GM23248 (cell line): ENCODE data around the gene NRG3. TPM values are rescaled to one million over a fixed set of nuclear protein-coding genes. Genes with fewer than 3 reads are reported as not detected.
"Not testable (repeated sequence)": the region's sequence is repeated elsewhere in the genome, so short reads cannot be mapped to it uniquely, and the experiment has no call there.

Experiments used
- DNase-seq: peaks from one replicate; pipeline ENCODE4 v3.0.0-alpha.2; 2015
- H2AFZ ChIP-seq: fragments of 200-600 bp; sonication (generic); 2 replicates; pipeline ENCODE4 v1.6.1; 2016; ENCODE audit warnings: antibody characterized with exemption
- H3F3A ChIP-seq: fragments of 200-600 bp; sonication (generic); 2 replicates; pipeline ENCODE4 v1.6.1; 2016; ENCODE audit warnings: mild to moderate bottlenecking, antibody characterized with exemption, mixed run types; ENCODE audit not compliant: insufficient read depth
- H3K27ac ChIP-seq: fragments of 200-600 bp; sonication (generic); 2 replicates; pipeline ENCODE4 v1.5.1; 2016; ENCODE audit warnings: mild to moderate bottlenecking
- H3K27me3 ChIP-seq: fragments of 200-600 bp; sonication (generic); replicated peaks from 2 replicates; pipeline ENCODE4 v1.6.1; 2016; ENCODE audit warnings: mild to moderate bottlenecking; ENCODE audit not compliant: insufficient read depth
- H3K36me3 ChIP-seq: fragments of 200-600 bp; sonication (generic); 2 replicates; pipeline ENCODE4 v1.6.1; 2016; ENCODE audit warnings: low read depth, mild to moderate bottlenecking
- H3K4me1 ChIP-seq: fragments of 200-600 bp; sonication (generic); 2 replicates; pipeline ENCODE4 v1.6.1; 2016; ENCODE audit warnings: mild to moderate bottlenecking; ENCODE audit not compliant: insufficient read depth
- H3K4me2 ChIP-seq: fragments of 200-600 bp; sonication (generic); one replicate; pipeline ENCODE4 v1.6.1; 2016; ENCODE audit warnings: mild to moderate bottlenecking; ENCODE audit not compliant: unreplicated experiment
- H3K4me3 ChIP-seq: fragments of 200-600 bp; sonication (generic); 2 replicates; pipeline ENCODE4 v1.5.1; 2016; ENCODE audit warnings: mild to moderate bottlenecking
- H3K79me2 ChIP-seq: fragments of 200-600 bp; sonication (generic); 2 replicates; pipeline ENCODE4 v1.6.1; 2016; ENCODE audit warnings: mild to moderate bottlenecking; ENCODE audit not compliant: insufficient read depth
- H3K9ac ChIP-seq: fragments of 200-600 bp; sonication (generic); 2 replicates; pipeline ENCODE4 v1.6.1; 2016; ENCODE audit warnings: mild to moderate bottlenecking
- H3K9me2 ChIP-seq: fragments of 200-600 bp; sonication (generic); 2 replicates; pipeline ENCODE4 v1.6.1; 2016; ENCODE audit warnings: mixed run types, mild to moderate bottlenecking, moderate library complexity; ENCODE audit not compliant: insufficient read depth
- H3K9me3 ChIP-seq: fragments of 200-600 bp; sonication (generic); one replicate; pipeline ENCODE4 v1.6.1; 2017; ENCODE audit warnings: low read depth
- H4K20me1 ChIP-seq: fragments of 200-600 bp; sonication (generic); 2 replicates; pipeline ENCODE4 v1.6.0; 2016; ENCODE audit not compliant: insufficient read depth
- EZH2 ChIP-seq: fragments of 200-600 bp; sonication (generic); IDR thresholded peaks from 2 replicates; pipeline ENCODE4 v1.6.1; 2018; ENCODE audit warnings: antibody characterized with exemption, mild to moderate bottlenecking; ENCODE audit not compliant: insufficient read depth, poor library complexity, severe bottlenecking
- EZH2phosphoT487 ChIP-seq: fragments of 200-600 bp; sonication (generic); IDR thresholded peaks from 2 replicates; pipeline ENCODE4 v1.6.1; 2018; ENCODE audit warnings: antibody characterized with exemption, moderate library complexity, mild to moderate bottlenecking, low read depth; ENCODE audit not compliant: insufficient read depth
- WGBS, 2 experiments: methylation state at CpG; one replicate each; pipeline ENCODE4 v1.1.6; 2015 to 2017; ENCODE audit warnings: low lambda C conversion rate in 2 of 2, low coverage in 1 of 2; ENCODE audit errors: missing lambda C conversion rate in 2 of 2; 5-methylcytosine and 5-hydroxymethylcytosine counted together
- in situ Hi-C: fragments of 300-500 bp; cut with MboI; formaldehyde crosslinking; loops from 2 replicates; pipeline ENCODE4 v1.15.0; 2020
- polyA plus RNA-seq: library from polyadenylated mRNA; unstranded; fragments of >200 nt; fragmentation: Nextera tagmentation; extraction: Ambion mirVana; gene quantifications from 2 replicates; pipeline ENCODE4 v1.2.1, GENCODE V29; 2016
- total RNA-seq: library from RNA; depleted of rRNA; stranded (reverse); fragments of >200 nt; shearing (Covaris generic); gene quantifications from 2 replicates; pipeline ENCODE4 v1.2.3, GENCODE V29; 2014

NRG3 gene
- total and polyA plus RNA-seq, 2 experiments from 2014 or later, result not detected

DNA sequence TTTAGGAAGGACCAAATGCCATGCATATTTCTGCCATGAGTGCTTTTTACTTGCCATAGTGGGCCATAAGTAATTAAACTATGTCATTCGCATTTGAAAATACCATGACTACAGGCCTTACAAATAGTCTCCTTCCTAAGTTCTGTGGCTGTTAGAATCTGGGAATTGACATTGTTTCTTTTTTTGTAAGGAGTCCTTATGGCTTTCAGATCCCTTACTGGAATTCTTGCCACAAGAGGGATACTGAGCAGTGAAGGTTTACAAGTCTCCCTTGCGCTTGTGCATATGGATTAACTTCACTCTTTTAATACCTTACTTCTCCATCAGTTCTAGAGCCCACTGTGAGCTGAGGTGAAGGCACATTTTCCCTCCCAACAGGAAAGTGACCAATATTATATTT, 166.0 kb downstream of the NRG3 start:
- no peaks in the 10 kb centered on the region for H3F3A ChIP-seq
- no peak overlapping the region for H3K4me3 ChIP-seq
- H3K4me1 ChIP-seq, result no peaks in the 10 kb centered on the region
- no peak for TF ChIP-seq EZH2
- no peak for TF ChIP-seq EZH2phosphoT487
- H3K36me3 ChIP-seq, result no peaks in the 10 kb centered on the region
- in situ Hi-C loops, result no loop called here
- H3K4me2 ChIP-seq, result no peak overlapping the region
- H3K9me3 ChIP-seq, result no peaks in the 10 kb centered on the region
- no peaks in the 10 kb centered on the region for H3K79me2 ChIP-seq
- H3K27ac ChIP-seq, result no peak overlapping the region
- no peak overlapping the region for H2AFZ ChIP-seq
- no peak overlapping the region for H3K9ac ChIP-seq
- DNase-seq, result no peak
- no peaks in the 10 kb centered on the region for H4K20me1 ChIP-seq
- no peaks in the 10 kb centered on the region for H3K9me2 ChIP-seq
- 23 to 28% methylated on average over 2 of the region's 2 CpGs for WGBS, 2 experiments
- no peaks in the 10 kb centered on the region for H3K27me3 ChIP-seq

- Histone ChIP-seq H3K4me1 (no peaks in the 10 kb centered on the region), H2AFZ (no peak overlapping the region), H4K20me1 (no peaks in the 10 kb centered on the region; the same call in 1 of the 2 replicates), H3K4me3 (no peak overlapping the region), H3K79me2 (no peaks in the 10 kb centered on the region), H3K27me3 (no peaks in the 10 kb centered on the region), H3K9ac (no peak overlapping the region), H3K27ac (no peak overlapping the region), H3K9me3 (no peaks in the 10 kb centered on the region), H3K9me2 (no peaks in the 10 kb centered on the region), H3K4me2 (no peak overlapping the region), H3K36me3 (no peaks in the 10 kb centered on the region), H3F3A (no peaks in the 10 kb centered on the region)
- no peak for DNase-seq
- no peak for TF ChIP-seq EZH2phosphoT487
- TF ChIP-seq EZH2, result no peak
- 0 to 7% methylated on average over 1 of the region's 1 CpG for WGBS, 2 experiments
- in situ Hi-C loops, result no loop called here
Observed at GRCh38 chr10:82056391-82056790, 181.4 kb downstream of the NRG3 start.

DNA sequence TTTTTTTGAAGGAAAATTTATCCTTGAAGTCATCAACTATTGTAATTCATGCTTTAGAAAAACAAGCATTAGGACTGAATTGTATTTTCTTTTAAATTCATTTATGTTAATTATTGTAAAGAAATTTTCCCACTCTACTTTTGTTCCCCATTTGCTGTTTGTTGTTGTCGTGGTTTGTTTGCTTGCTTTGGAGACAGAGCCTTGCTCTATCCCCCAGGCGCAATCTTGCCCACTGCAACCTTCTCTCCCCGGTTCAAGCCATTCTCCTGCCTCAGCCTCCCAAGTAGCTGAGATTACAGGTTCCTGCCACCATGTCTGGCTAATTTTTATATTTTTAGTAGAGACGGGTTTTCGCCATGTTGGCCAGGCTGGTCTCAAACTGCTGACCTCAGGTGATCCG, 192.2 kb downstream of the NRG3 start:
- H3K9me2 ChIP-seq, H3K9me3 ChIP-seq, H2AFZ ChIP-seq, H3K4me2 ChIP-seq, H3K9ac ChIP-seq, H3K4me3 ChIP-seq, H3F3A ChIP-seq, H4K20me1 ChIP-seq, in situ Hi-C loops, H3K4me1 ChIP-seq, H3K36me3 ChIP-seq, H3K79me2 ChIP-seq, DNase-seq, H3K27ac ChIP-seq, H3K27me3 ChIP-seq: not testable (repeated sequence)
- 41 to 46% methylated on average over 6 of the region's 6 CpGs for WGBS, 2 experiments

- H4K20me1 ChIP-seq, result no peaks in the 10 kb centered on the region
- H3K4me2 ChIP-seq, result no peak overlapping the region
- WGBS, 2 experiments, result 12 to 15% methylated on average over 2 of the region's 2 CpGs
- DNase-seq, result no peak
- no peak overlapping the region for H3K4me3 ChIP-seq
- no peak overlapping the region for H3K9ac ChIP-seq
- H3K9me2 ChIP-seq, result no peaks in the 10 kb centered on the region
- no peaks in the 10 kb centered on the region for H3K4me1 ChIP-seq
- in situ Hi-C loops, result no loop called here
- no peaks in the 10 kb centered on the region for H3F3A ChIP-seq
- peaks cover 3% of the 10 kb centered on the region for H3K9me3 ChIP-seq
- H3K27ac ChIP-seq, result no peak overlapping the region
- H3K27me3 ChIP-seq, result no peaks in the 10 kb centered on the region
- no peaks in the 10 kb centered on the region for H3K79me2 ChIP-seq
- no peak overlapping the region for H2AFZ ChIP-seq
- no peaks in the 10 kb centered on the region for H3K36me3 ChIP-seq
- no peak for TF ChIP-seq EZH2phosphoT487
- TF ChIP-seq EZH2, result no peak
Observed at GRCh38 chr10:82068501-82068900, 193.5 kb downstream of the NRG3 start.

- no peaks in the 10 kb centered on the region for H3K9me2 ChIP-seq
- 7 to 8% methylated on average over 2 of the region's 2 CpGs for WGBS, 2 experiments
- TF ChIP-seq EZH2 (no peak), EZH2phosphoT487 (no peak)
- H3K4me1 ChIP-seq, result no peaks in the 10 kb centered on the region
- H3K27ac ChIP-seq, result no peak overlapping the region
- no peaks in the 10 kb centered on the region for H3K79me2 ChIP-seq
- no peak overlapping the region for H3K9ac ChIP-seq
- no peak overlapping the region for H3K4me2 ChIP-seq
- H3K27me3 ChIP-seq, result no peaks in the 10 kb centered on the region
- H2AFZ ChIP-seq, result no peak overlapping the region
- H4K20me1 ChIP-seq, result no peaks in the 10 kb centered on the region
- no peak overlapping the region for H3K4me3 ChIP-seq
- H3K36me3 ChIP-seq, result no peaks in the 10 kb centered on the region
- H3F3A ChIP-seq, result no peaks in the 10 kb centered on the region
- in situ Hi-C loops, result no loop called here
- peaks cover 3% of the 10 kb centered on the region for H3K9me3 ChIP-seq
- DNase-seq, result no peak
Observed at GRCh38 chr10:82071231-82071630, 196.2 kb downstream of the NRG3 start.
